ENCODE measurements around the gene SEMA4A.

The SEMA4A gene

GRCh38 chr1:156135930-156136871 is 17.2 kb upstream of the SEMA4A start:
- no peak for DNase-seq (ENCODE audit: low read depth)

GRCh38 chr1:156136970-156137483 is 16.4 kb upstream of the SEMA4A start:
- no peak for DNase-seq (ENCODE audit: low read depth)

GRCh38 chr1:156138458-156138867 is 14.9 kb upstream of the SEMA4A start:
- DNase-seq (ENCODE audit: low read depth), result no peak

- DNase-seq (ENCODE audit: low read depth), result no peak
Measured at GRCh38 chr1:156140879-156141707, 12.3 kb upstream of the SEMA4A start.

GRCh38 chr1:156143765-156144489 is 9.5 kb upstream of the SEMA4A start:
- no peak for DNase-seq (ENCODE audit: low read depth)

GRCh38 chr1:156144742-156145141 is 8.6 kb upstream of the SEMA4A start:
- DNase-seq (ENCODE audit: low read depth), result no peak

- DNase-seq (ENCODE audit: low read depth), result no peak
Measured at GRCh38 chr1:156145650-156146019, 7.8 kb upstream of the SEMA4A start.

- DNase-seq (ENCODE audit: low read depth), result peak; percentile 93
Measured at GRCh38 chr1:156146020-156146768, 7.2 kb upstream of the SEMA4A start.

GRCh38 chr1:156146769-156147405 is 6.5 kb upstream of the SEMA4A start:
- DNase-seq (ENCODE audit: low read depth), result no peak

- no peak for DNase-seq (ENCODE audit: low read depth)
Measured at GRCh38 chr1:156148216-156148615, 5.2 kb upstream of the SEMA4A start.

- no peak for DNase-seq (ENCODE audit: low read depth)
Measured at GRCh38 chr1:156149374-156150332, 3.7 kb upstream of the SEMA4A start.

GRCh38 chr1:156150333-156151011 is 2.9 kb upstream of the SEMA4A start:
- DNase-seq (ENCODE audit: low read depth), result no peak

GRCh38 chr1:156151093-156151688 is 2.2 kb upstream of the SEMA4A start:
- no peak for DNase-seq (ENCODE audit: low read depth)

- DNase-seq (ENCODE audit: low read depth), result no peak
Measured at GRCh38 chr1:156152628-156153027, 757 bp upstream of the SEMA4A start.

- no peak for DNase-seq (ENCODE audit: low read depth)
Measured at GRCh38 chr1:156154317-156154749, 948 bp downstream of the SEMA4A start.

- DNase-seq (ENCODE audit: low read depth), result no peak
Measured at GRCh38 chr1:156155756-156156510, 2.5 kb downstream of the SEMA4A start.

- no peak for DNase-seq (ENCODE audit: low read depth)
Measured at GRCh38 chr1:156157506-156157905, 4.1 kb downstream of the SEMA4A start.

- DNase-seq (ENCODE audit: low read depth), result no peak
Measured at GRCh38 chr1:156157966-156158365, 4.6 kb downstream of the SEMA4A start.

All from GM04504 (cell line).